Activated CD8-positive, alpha-beta memory T cell treated with anti-CD3 and anti-CD28 coated beads, Interleukin-2, amount 50 U/mL, for 1 hour (primary cell): ENCODE results near the gene IMPDH2.

Source experiments
- DNase-seq: peaks from one replicate; pipeline ENCODE4 v3.0.0-alpha.2; 2020; ENCODE audit errors: extremely low read depth

Gene IMPDH2

GRCh38 chr3:49028673-49029562, at the start of gene IMPDH2:
TSS of gene IMPDH2 (minus strand) at chr3:49029398. CDS start at chr3:49029350, 48 bp downstream.
- peak; percentile 72 for DNase-seq

- DNase-seq = no peak
Observed at GRCh38 chr3:49076646-49077045, 47.4 kb upstream of the IMPDH2 start.

GRCh38 chr3:49076116-49076515, 46.9 kb upstream of the IMPDH2 start:
- DNase-seq = no peak

- no peak for DNase-seq
Observed at GRCh38 chr3:49058011-49058410, 28.8 kb upstream of the IMPDH2 start.

GRCh38 chr3:49057268-49057667, 28.1 kb upstream of the IMPDH2 start:
- DNase-seq = no peak

- no peak for DNase-seq
Observed at GRCh38 chr3:49054344-49054862, 25.2 kb upstream of the IMPDH2 start.

GRCh38 chr3:49053543-49053942, 24.3 kb upstream of the IMPDH2 start:
- DNase-seq = no peak

- DNase-seq = no peak
Observed at GRCh38 chr3:49035281-49035680, 6.1 kb upstream of the IMPDH2 start.

GRCh38 chr3:49034650-49035049, 5.5 kb upstream of the IMPDH2 start:
- DNase-seq = no peak

GRCh38 chr3:49032646-49033304, 3.6 kb upstream of the IMPDH2 start:
- DNase-seq = no peak

GRCh38 chr3:49030321-49030720, 1.1 kb upstream of the IMPDH2 start:
- DNase-seq = no peak

GRCh38 chr3:49029563-49029884, 326 bp upstream of the IMPDH2 start:
- no peak for DNase-seq

GRCh38 chr3:49028298-49028672, 913 bp downstream of the IMPDH2 start:
- no peak for DNase-seq

- no peak for DNase-seq
Observed at GRCh38 chr3:49027634-49028033, 1.6 kb downstream of the IMPDH2 start.

- DNase-seq = no peak
Observed at GRCh38 chr3:49026536-49026935, 2.7 kb downstream of the IMPDH2 start.

GRCh38 chr3:49025793-49026520, 3.2 kb downstream of the IMPDH2 start:
- no peak for DNase-seq

GRCh38 chr3:49025005-49025792, 4.0 kb downstream of the IMPDH2 start:
- DNase-seq = no peak

- no peak for DNase-seq
Observed at GRCh38 chr3:49024449-49024848, 4.7 kb downstream of the IMPDH2 start.

- DNase-seq = no peak
Observed at GRCh38 chr3:49023775-49024174, 5.4 kb downstream of the IMPDH2 start.

- DNase-seq = no peak
Observed at GRCh38 chr3:49022688-49023171, 6.5 kb downstream of the IMPDH2 start.
